Muscle layer of colon (tissue), 2 donors: Measurements from ENCODE around the gene LCA5.

ENCODE experiments used
- H3K27ac ChIP-seq: one replicate; pipeline ENCODE4 v1.7.0; 2013; ENCODE audit warnings: low read depth, mild to moderate bottlenecking, low read length, moderate library complexity
- H3K27me3 ChIP-seq, 2 donors: one replicate each; pipeline ENCODE4 v1.7.0; 2013; ENCODE audit warnings: low read length in 2 of 2, mild to moderate bottlenecking in 2 of 2; ENCODE audit not compliant: insufficient read depth in 2 of 2, control insufficient read depth in 1 of 2
- H3K36me3 ChIP-seq: one replicate; pipeline ENCODE4 v1.7.0; 2013; ENCODE audit warnings: mild to moderate bottlenecking, low read length; ENCODE audit not compliant: insufficient read depth
- H3K4me1 ChIP-seq: one replicate; pipeline ENCODE4 v1.7.0; 2013; ENCODE audit warnings: mild to moderate bottlenecking, low read length; ENCODE audit not compliant: insufficient read depth
- H3K4me3 ChIP-seq, 2 donors: one replicate each; pipeline ENCODE4 v1.7.0; 2013; ENCODE audit warnings: low read length in 2 of 2, low read depth in 1 of 2, mild to moderate bottlenecking in 1 of 2, moderate library complexity in 1 of 2
- H3K9ac ChIP-seq: one replicate; pipeline ENCODE4 v1.7.0; 2013; ENCODE audit warnings: low read length
- H3K9me3 ChIP-seq: one replicate; pipeline ENCODE4 v1.7.0; 2013; ENCODE audit warnings: mild to moderate bottlenecking, low read length
- donor health status: abdominal sarcoma.
- donor health status: Adenocarcinoma of cecum.

The LCA5 gene

DNA sequence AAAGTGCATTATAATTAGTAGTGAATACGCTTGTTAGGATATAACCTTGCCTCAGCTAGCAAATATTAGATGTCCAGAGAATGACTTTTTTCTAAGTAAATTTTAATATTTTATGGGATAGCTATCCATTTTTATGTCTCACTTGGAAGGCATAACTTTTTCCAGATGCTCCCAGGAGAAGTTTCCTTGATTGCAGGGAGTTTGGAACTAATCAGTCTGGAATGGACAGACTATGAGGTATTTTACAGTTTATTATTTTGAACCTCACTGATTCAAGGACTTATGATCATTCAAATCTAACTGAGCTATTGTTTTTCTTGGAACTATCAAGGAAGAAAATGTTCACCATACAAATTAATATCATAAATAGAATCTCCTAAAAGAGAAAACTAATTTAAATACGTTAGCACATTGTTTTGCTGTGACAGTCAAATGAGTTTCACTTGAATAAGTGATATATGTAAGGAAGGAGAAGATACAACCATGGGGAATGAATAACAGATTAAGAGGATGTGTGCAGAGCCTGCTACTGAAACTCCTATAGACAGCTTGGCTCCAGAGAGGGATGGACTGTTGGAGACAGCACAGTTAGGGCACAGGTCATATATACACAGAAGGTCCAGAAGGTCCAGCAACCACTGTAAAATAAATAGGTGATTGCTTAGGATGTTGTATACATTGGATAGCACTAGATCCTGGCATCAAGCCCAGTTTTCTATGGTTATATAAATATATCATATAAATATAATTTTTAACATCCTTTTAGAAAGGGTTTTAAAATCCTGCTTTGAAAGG, 20.6 kb upstream of the LCA5 start:
- no peak overlapping the region for H3K9ac ChIP-seq
- H3K27ac ChIP-seq, result no peak overlapping the region
- H3K27me3 ChIP-seq, result no peaks in the 10 kb centered on the region

DNA sequence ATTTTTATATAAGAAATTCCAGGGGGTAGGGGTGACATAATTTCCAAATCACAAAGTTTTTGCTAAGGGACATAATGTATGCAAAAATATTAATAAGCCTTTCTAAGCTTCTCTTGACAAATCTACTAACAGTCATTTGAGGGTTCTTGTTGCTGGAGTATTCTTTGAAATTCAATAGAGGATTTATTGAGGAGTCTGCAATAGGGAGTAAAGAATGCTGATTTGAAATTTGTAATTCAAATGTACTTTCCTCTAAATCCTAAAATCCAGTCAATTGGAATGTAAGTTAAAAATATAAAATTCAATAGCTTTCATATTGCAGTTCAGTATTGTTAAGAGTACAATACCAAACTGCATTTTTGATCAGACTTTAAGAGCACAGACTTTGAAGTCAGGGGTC, 17.1 kb upstream of the LCA5 start:
- Histone ChIP-seq H3K27me3 (no peaks in the 10 kb centered on the region), H3K27ac (no peak overlapping the region), H3K9ac (no peak overlapping the region), H3K36me3 (peaks cover 5% of the 10 kb centered on the region), H3K9me3 (no peaks in the 10 kb centered on the region), H3K4me3 (no peak overlapping the region), H3K4me1 (no peaks in the 10 kb centered on the region)

More for the DNA sequence above, 20.6 kb upstream of the LCA5 start:
- no peaks in the 10 kb centered on the region for H3K36me3 ChIP-seq
- H3K9me3 ChIP-seq, result no peaks in the 10 kb centered on the region
- H3K4me3 ChIP-seq, result no peak overlapping the region
- no peaks in the 10 kb centered on the region for H3K4me1 ChIP-seq

DNA sequence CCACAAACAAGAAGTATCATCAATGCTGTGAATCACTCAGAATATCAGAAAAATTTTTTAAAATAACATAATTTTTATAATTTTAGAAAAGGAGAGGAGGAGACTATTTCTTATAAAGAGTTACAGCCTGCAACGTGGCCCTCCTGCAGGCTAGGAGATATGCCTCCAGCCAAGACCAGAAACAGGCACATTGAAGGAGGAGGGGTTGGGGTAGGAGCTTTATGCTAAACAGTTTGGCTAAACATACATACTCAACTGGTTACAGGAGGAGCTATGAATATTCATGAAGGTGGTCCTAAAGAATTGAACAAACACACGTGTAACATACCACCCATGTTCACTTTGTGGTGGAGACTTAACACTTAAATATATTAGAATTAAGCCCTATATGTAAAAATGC, 14.2 kb upstream of the LCA5 start:
- Histone ChIP-seq H3K9ac (no peak overlapping the region), H3K4me1 (peaks cover 3% of the 10 kb centered on the region), H3K9me3 (no peaks in the 10 kb centered on the region), H3K27me3 (no peaks in the 10 kb centered on the region), H3K36me3 (peaks cover 5% of the 10 kb centered on the region), H3K4me3 (no peak overlapping the region), H3K27ac (no peak overlapping the region)

DNA sequence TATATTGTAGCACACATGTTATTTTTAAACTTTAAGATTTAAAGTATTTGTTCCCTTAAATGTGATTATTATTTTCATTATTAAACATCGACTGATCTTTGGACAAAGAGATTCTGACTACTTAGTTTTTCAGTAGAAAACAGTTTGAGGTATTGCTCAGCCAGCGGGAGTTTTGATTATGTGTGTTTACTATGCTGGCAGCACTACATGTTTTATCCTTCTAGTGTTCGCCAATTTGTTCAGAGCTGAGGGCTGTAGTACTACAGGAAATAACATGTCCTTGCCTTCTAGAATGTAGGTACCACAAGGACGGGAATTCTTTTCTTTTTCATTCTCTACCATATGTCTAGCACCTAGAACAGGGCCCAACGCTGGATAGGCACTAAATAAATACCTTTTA, 11.1 kb upstream of the LCA5 start:
- Histone ChIP-seq H3K27ac (no peak overlapping the region), H3K36me3 (peaks cover 5% of the 10 kb centered on the region), H3K27me3 (no peaks in the 10 kb centered on the region), H3K4me3 (no peak overlapping the region), H3K9me3 (no peaks in the 10 kb centered on the region), H3K4me1 (peaks cover 21% of the 10 kb centered on the region), H3K9ac (no peak overlapping the region)

DNA sequence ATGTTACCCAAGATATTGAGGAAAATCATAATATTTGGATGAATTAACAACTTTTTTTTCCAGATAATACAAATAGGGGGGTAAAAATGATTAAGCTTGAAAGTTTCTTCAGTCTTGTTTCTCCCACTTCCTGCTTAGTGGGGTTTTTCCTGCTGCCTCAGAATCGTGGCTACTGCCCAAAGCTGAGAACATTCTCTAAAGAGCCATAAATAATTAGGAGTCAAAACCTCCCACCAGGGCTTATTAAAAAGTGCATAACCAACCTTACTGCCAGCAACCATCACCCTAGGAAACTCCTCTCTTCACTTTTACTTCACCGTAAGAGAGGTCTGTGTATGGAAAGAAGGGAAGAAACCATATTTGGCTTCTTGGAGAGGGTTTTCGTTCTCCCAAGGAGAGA, 9.0 kb upstream of the LCA5 start:
- Histone ChIP-seq H3K4me3 (peak overlapping the region in 1 of 2 donors; percentile 22), H3K9me3 (no peaks in the 10 kb centered on the region), H3K27me3 (no peaks in the 10 kb centered on the region), H3K36me3 (peaks cover 5% of the 10 kb centered on the region), H3K9ac (no peak overlapping the region), H3K4me1 (peaks cover 21% of the 10 kb centered on the region), H3K27ac (peak overlapping the region; percentile 69)

DNA sequence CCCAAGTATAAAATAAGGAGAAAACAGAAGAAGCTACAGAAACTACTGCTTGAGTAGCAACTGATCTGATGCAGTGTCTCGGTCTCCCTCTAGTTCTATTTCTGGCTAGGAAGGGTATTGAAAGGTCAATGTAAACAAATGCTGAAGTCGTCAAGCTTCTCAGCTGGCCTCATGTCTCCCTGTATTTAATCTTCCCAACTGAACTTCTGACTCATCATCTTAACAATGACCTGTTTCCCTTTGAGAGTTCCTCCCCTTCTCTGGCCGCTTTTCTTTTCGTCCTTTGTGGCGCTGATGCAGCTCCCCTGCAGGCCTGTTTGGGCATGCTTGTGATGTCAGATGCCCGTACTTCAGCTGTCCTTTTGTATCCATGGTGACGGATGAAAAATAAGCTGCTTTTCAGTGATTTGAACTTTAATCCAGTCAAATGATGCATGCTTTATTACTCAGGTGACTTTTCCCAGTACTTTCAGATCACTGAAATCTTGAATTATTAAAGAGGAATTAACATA, 7.8 kb upstream of the LCA5 start:
- H3K27ac ChIP-seq, result peak overlapping the region; percentile 69

DNA sequence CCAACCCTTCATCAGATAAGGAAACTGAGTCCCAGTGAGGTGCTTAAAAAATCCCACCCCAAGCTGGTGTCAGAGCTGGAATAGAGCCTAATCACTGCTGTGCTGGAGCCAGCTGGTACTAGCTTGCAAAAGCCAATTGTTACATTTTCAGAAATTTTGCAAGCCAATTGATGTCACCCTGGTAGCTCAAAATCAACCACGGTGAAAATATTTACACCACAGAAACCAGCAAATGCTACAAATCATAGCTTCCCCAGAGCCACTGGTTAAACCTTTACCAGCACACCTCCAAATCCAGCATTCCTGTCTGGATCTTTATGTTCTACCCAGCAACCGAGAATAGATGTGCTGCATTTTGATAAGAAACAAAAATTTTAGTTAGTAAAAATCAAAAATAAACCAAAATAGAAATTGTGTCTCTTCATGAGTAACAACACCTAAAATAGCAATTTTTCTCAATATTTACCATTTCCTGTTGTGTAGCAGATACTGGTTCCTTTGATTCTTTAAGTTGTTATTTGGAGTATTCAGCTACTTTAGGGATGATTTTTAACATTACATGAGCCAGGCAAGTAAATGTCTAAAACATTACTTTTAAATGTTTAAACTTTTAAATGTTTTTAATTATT, 7.2 kb upstream of the LCA5 start:
- H3K9ac ChIP-seq, result no peak overlapping the region

More for the DNA sequence above, 7.8 kb upstream of the LCA5 start:
- Histone ChIP-seq H3K4me3 (peak overlapping the region in 1 of 2 donors; percentile 9), H3K9ac (no peak overlapping the region), H3K9me3 (no peaks in the 10 kb centered on the region), H3K36me3 (no peaks in the 10 kb centered on the region), H3K4me1 (peaks cover 21% of the 10 kb centered on the region), H3K27me3 (no peaks in the 10 kb centered on the region)

DNA sequence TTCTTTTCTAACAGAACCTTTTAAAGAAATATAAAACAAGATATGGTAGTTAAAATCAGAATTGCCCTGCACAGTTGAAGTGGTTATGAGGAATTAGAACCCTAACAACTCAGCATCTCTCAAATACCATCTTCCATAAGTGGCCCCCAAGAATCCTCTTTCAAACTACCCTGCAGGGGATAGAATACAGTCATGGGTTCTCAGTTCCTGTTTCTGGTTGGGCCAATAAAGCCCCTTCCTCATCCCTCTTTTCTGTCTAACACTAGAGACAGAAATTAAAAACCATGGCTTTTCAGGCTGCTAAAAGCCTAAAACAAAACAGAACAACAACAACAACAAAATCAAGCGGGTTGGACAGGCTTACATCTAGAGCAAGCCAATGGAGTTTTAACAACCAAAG, 6.7 kb upstream of the LCA5 start:
- H3K4me1 ChIP-seq, result peaks cover 25% of the 10 kb centered on the region
- H3K27ac ChIP-seq, result peak overlapping the region; percentile 69
- H3K4me3 ChIP-seq, result no peak overlapping the region
- no peaks in the 10 kb centered on the region for H3K27me3 ChIP-seq
- no peaks in the 10 kb centered on the region for H3K9me3 ChIP-seq
- H3K36me3 ChIP-seq, result no peaks in the 10 kb centered on the region
- H3K9ac ChIP-seq, result no peak overlapping the region

More for the DNA sequence above, 7.2 kb upstream of the LCA5 start:
- peak overlapping the region; percentile 69 for H3K27ac ChIP-seq
- no peaks in the 10 kb centered on the region for H3K9me3 ChIP-seq
- no peaks in the 10 kb centered on the region for H3K36me3 ChIP-seq
- H3K4me3 ChIP-seq, result no peak overlapping the region
- peaks cover 21% of the 10 kb centered on the region for H3K4me1 ChIP-seq
- no peaks in the 10 kb centered on the region for H3K27me3 ChIP-seq

DNA sequence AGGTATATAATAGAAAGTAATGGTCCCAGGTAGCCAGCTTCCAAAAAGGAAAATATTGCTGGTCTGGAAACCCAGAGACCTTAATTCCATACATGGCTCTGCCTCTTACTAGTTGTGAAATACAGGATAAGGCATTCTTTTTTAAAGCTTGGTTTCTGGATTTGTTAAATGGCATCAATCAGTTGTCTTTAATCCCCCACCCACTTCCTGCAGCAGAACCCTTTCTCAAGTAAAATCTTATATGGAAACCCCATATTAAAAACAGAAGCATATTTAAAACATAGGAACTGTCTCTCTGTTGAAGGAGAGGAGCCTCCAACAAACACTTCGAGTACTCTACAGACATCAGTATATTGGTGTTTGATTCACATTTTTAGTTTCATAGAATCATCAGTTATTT, 6.2 kb upstream of the LCA5 start:
- no peaks in the 10 kb centered on the region for H3K9me3 ChIP-seq
- no peaks in the 10 kb centered on the region for H3K36me3 ChIP-seq
- no peak overlapping the region for H3K4me3 ChIP-seq

DNA sequence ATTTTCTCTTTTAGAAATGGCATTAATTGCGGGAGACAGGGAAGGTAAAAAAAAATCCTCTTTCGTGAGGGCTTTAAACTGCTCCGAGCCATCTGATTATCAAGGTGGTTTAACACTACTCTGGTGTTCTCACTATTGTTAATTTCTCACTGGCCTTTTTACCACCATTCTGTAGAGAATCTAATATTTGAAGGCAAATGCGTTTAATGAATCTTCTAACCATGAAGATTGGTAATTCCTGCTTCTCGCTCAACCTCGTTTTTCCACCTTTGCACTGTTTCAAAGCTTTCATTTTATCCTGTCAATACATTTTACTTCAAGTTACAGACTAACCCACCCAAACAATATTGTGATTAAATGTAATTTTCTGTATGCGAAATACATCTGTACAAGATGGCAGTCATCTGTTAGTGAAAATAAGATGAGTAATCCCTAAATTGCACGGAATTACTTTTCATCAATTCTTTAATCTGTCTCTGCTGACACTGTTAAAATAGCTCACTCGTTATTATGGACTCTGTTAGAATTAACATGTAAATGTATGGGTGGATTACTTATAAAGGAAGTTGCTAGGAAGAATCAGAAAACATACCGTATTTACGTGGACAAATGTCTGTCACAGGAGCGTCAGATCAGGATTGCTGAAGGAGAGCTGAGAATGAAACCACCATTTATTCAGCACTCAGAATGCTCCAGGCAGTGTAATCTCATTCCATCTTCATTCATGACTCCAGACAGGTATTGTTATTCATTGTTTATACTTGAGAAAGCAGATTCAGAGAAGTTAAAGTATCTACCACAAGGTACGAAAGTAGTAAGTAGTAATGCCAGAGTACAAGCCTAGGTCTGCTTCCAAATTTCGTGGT, 1.1 kb upstream of the LCA5 start:
- Histone ChIP-seq H3K36me3 (no peaks in the 10 kb centered on the region), H3K4me3 (peak overlapping the region in 1 of 2 donors; percentile 94), H3K9ac (peak overlapping the region; percentile 25), H3K9me3 (no peaks in the 10 kb centered on the region), H3K27ac (peak overlapping the region; percentile 57), H3K4me1 (peaks cover 8% of the 10 kb centered on the region), H3K27me3 (no peaks in the 10 kb centered on the region)

More for the DNA sequence above, 6.2 kb upstream of the LCA5 start:
- H3K4me1 ChIP-seq, result peaks cover 29% of the 10 kb centered on the region
- no peak overlapping the region for H3K9ac ChIP-seq
- no peak overlapping the region for H3K27ac ChIP-seq
- no peaks in the 10 kb centered on the region for H3K27me3 ChIP-seq

DNA sequence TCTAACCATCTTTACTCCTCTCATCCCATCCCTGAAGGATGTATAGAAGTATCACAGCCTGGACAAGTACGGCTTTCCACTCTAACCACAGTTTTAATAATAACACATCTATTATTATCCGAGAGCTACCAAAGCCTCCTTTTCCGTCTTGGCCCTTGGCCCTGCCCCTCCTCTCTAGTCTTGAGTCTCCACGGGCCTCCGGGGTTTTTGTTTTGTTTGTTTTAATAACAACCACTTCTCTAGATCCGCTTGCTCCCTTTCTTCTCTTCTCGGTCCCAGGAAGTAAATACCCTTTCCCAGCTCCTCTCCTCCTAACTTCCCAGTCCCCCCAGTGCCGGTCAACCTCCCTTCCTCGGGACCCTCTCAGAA, 661 bp downstream of the LCA5 start:
- H3K27ac ChIP-seq, result peak overlapping the region; percentile 67
- H3K9me3 ChIP-seq, result no peaks in the 10 kb centered on the region
- peak overlapping the region; percentile 91 for H3K9ac ChIP-seq
- peak overlapping the region; percentile 72 to 94 for H3K4me3 ChIP-seq
- no peaks in the 10 kb centered on the region for H3K36me3 ChIP-seq
- no peaks in the 10 kb centered on the region for H3K27me3 ChIP-seq
- H3K4me1 ChIP-seq, result peaks cover 8% of the 10 kb centered on the region
